Measurements from ENCODE around the gene TAPBP.

- no peak for TF ChIP-seq POLR2A (IDR thresholded peaks at IDR 0.05)
- TF ChIP-seq CTCF (IDR thresholded peaks at IDR 0.05), result no peak
These were observed 15.2 kb upstream of the TAPBP start for GRCh38 chr6:33329058-33329457.
